HG02610 (cell line): ENCODE results near the gene ARHGEF33.
A peak's percentile ranks its signal among the peaks of the same experiment; 100 is the strongest.

Experiments
- ATAC-seq: cut with Tn5 transposase; IDR thresholded peaks from one replicate; pipeline ENCODE4 v1.9.1; 2021; ENCODE audit warnings: mild to moderate bottlenecking, moderate library complexity; ENCODE audit not compliant: unreplicated experiment

Gene ARHGEF33

GRCh38 chr2:38889575-38889974 is at the start of gene ARHGEF33:
TSS of gene ARHGEF33 (plus strand) at chr2:38889875. CDS start at chr2:38919448, 29,573 bp downstream.
- no peak for ATAC-seq

GRCh38 chr2:38850045-38850444 is 39.6 kb upstream of the ARHGEF33 start:
- peak; percentile 89 for ATAC-seq

- ATAC-seq, result no peak
Measured at GRCh38 chr2:38856165-38856564, 33.5 kb upstream of the ARHGEF33 start.

GRCh38 chr2:38862476-38862875 is 27.2 kb upstream of the ARHGEF33 start:
- ATAC-seq, result no peak

GRCh38 chr2:38863061-38863695 is 26.5 kb upstream of the ARHGEF33 start:
- no peak for ATAC-seq

GRCh38 chr2:38866773-38867443 is 22.8 kb upstream of the ARHGEF33 start:
- no peak for ATAC-seq

GRCh38 chr2:38871432-38871831 is 18.2 kb upstream of the ARHGEF33 start:
- no peak for ATAC-seq

GRCh38 chr2:38873763-38874162 is 15.9 kb upstream of the ARHGEF33 start:
- ATAC-seq, result no peak

- ATAC-seq, result no peak
Measured at GRCh38 chr2:38875227-38875575, 14.5 kb upstream of the ARHGEF33 start.

- ATAC-seq, result peak; percentile 100
Measured at GRCh38 chr2:38875576-38876367, 13.9 kb upstream of the ARHGEF33 start, which contains the start of the genes DHX57 and MORN2. TSS of gene DHX57 (minus strand) at chr2:38875934. CDS start at chr2:38868405, 7,529 bp downstream. TSS of gene MORN2 (plus strand) at chr2:38875976.

- ATAC-seq, result no peak
Measured at GRCh38 chr2:38876407-38876806, 13.3 kb upstream of the ARHGEF33 start.

GRCh38 chr2:38886063-38886462 is 3.6 kb upstream of the ARHGEF33 start:
- no peak for ATAC-seq

- no peak for ATAC-seq
Measured at GRCh38 chr2:38887347-38887746, 2.3 kb upstream of the ARHGEF33 start.

- no peak for ATAC-seq
Measured at GRCh38 chr2:38887902-38888554, 1.6 kb upstream of the ARHGEF33 start.

- no peak for ATAC-seq
Measured at GRCh38 chr2:38889045-38889444, 630 bp upstream of the ARHGEF33 start.

GRCh38 chr2:38892819-38893218 is 3.1 kb downstream of the ARHGEF33 start:
- ATAC-seq, result no peak

- no peak for ATAC-seq
Measured at GRCh38 chr2:38898256-38898655, 8.6 kb downstream of the ARHGEF33 start.

- ATAC-seq, result no peak
Measured at GRCh38 chr2:38900726-38901125, 11.1 kb downstream of the ARHGEF33 start.

- no peak for ATAC-seq
Measured at GRCh38 chr2:38905251-38905650, 15.6 kb downstream of the ARHGEF33 start.

- ATAC-seq, result no peak
Measured at GRCh38 chr2:38907242-38907641, 17.6 kb downstream of the ARHGEF33 start.
